GM18526 (cell line): Measurements from ENCODE around the gene GTF2F2.

Experiments used
- POLR2A ChIP-seq: IDR thresholded peaks from 3 replicates; pipeline ENCODE4 v1.6.1; 2011; ENCODE audit not compliant: insufficient read length; ENCODE audit errors: extremely low read depth

Gene GTF2F2

GRCh38 chr13:45194081-45194939 is 74.0 kb downstream of the GTF2F2 start:
- no peak for TF ChIP-seq POLR2A

GRCh38 chr13:45195421-45195820 is 75.1 kb downstream of the GTF2F2 start:
- TF ChIP-seq POLR2A: no peak

GRCh38 chr13:45196096-45196495 is 75.8 kb downstream of the GTF2F2 start:
- no peak for TF ChIP-seq POLR2A

GRCh38 chr13:45196622-45197021 is 76.3 kb downstream of the GTF2F2 start:
- TF ChIP-seq POLR2A: no peak

- no peak for TF ChIP-seq POLR2A
Observed at GRCh38 chr13:45198041-45198440, 77.7 kb downstream of the GTF2F2 start.

GRCh38 chr13:45198924-45199323 is 78.6 kb downstream of the GTF2F2 start:
- no peak for TF ChIP-seq POLR2A

- TF ChIP-seq POLR2A: no peak
Observed at GRCh38 chr13:45199711-45200110, 79.4 kb downstream of the GTF2F2 start.

GRCh38 chr13:45200701-45201232 is 80.5 kb downstream of the GTF2F2 start, which contains the start of gene KCTD4:
Gene KCTD4 (minus strand): TSS chr13:45201045. CDS start chr13:45194567, 6,478 bp downstream.
- no peak for TF ChIP-seq POLR2A

GRCh38 chr13:45205124-45205523 is 84.8 kb downstream of the GTF2F2 start:
- TF ChIP-seq POLR2A: no peak

- TF ChIP-seq POLR2A: no peak
Observed at GRCh38 chr13:45206340-45206739, 86.0 kb downstream of the GTF2F2 start.

- no peak for TF ChIP-seq POLR2A
Observed at GRCh38 chr13:45207319-45207718, 87.0 kb downstream of the GTF2F2 start.

- TF ChIP-seq POLR2A: no peak
Observed at GRCh38 chr13:45208132-45208531, 87.8 kb downstream of the GTF2F2 start.

GRCh38 chr13:45209229-45209628 is 88.9 kb downstream of the GTF2F2 start:
- no peak for TF ChIP-seq POLR2A

GRCh38 chr13:45215392-45216077 is 95.2 kb downstream of the GTF2F2 start:
- no peak for TF ChIP-seq POLR2A

GRCh38 chr13:45216193-45216592 is 95.9 kb downstream of the GTF2F2 start:
- TF ChIP-seq POLR2A: no peak

- TF ChIP-seq POLR2A: no peak
Observed at GRCh38 chr13:45218689-45219088, 98.4 kb downstream of the GTF2F2 start.

- TF ChIP-seq POLR2A: no peak
Observed at GRCh38 chr13:45219123-45219891, 99.0 kb downstream of the GTF2F2 start.
